GM19397 (cell line): ENCODE data around the gene CYB5A.

ENCODE experiments used
- ATAC-seq: cut with Tn5 transposase; IDR thresholded peaks from one replicate; pipeline ENCODE4 v1.9.1; 2021; ENCODE audit warnings: mild to moderate bottlenecking, moderate library complexity; ENCODE audit not compliant: unreplicated experiment

Gene CYB5A

DNA sequence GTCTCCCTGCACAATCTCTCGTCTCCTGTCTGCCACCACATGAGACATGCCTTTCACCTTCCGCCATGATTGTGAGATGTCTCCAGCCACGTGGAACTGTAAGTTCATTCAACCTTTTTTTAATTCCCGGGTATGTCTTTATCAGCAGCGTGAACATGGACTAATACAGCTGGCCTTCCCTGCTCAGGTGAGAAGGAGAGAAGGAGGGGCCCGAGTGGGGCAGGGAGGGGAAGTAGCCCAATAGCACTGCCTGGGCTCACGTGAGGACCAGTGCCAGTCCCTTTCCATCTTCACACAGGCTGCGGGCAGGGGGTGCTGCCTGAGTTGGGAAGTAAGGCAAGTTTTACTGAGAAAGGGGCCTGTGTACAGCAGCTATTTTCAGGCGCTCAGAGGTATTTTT, 70.7 kb downstream of the CYB5A start:
- ATAC-seq: no peak

DNA sequence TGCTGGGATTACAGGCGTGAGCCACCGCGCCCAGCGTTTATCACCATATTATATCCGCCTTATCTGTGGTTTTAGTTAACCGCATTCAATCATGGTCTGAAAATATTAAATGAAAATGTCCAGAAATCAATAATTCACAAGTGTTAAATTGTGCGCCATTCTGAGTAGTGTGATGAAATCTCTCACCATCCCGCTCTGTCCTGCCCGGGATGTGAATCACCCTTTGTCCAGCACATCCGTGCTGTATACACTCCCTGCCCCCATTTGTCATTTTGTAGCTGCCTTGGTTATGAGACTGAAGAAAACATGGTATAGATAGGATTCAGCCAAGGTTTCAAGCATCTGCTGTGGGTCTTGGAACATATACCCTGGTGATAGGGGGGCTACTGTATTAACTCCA, 72.7 kb downstream of the CYB5A start:
- ATAC-seq: no peak

DNA sequence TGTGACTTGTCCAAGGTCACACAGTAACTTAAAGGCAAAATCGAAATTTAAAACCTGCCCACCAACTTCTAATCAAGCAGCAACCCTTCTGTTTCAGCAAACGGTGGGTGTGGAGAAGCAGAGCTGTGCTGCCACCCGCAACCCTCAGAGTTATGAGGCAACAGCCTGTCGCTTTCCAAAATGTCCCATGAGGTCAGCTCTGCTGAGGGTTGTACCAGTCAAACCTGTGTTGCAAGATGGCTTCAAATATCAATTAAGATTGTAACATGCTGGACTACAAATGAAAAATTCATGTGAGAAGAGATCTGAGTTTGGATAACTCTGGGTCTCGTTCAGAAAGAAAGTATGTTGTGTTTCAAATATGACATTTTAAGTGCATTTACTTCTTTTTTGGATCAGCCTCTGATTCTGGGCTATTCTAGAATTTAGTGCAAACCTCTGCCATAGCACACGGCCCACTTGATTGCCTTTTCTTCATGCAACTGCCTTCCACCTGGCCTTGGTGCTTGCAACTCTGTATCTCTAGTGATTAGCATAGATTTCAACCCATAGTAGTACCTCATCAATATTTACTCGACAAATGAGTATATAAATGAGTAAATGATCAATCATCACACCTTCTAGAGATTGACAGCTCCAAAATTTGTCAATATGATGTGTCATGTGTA, 74.2 kb downstream of the CYB5A start:
- ATAC-seq: no peak

DNA sequence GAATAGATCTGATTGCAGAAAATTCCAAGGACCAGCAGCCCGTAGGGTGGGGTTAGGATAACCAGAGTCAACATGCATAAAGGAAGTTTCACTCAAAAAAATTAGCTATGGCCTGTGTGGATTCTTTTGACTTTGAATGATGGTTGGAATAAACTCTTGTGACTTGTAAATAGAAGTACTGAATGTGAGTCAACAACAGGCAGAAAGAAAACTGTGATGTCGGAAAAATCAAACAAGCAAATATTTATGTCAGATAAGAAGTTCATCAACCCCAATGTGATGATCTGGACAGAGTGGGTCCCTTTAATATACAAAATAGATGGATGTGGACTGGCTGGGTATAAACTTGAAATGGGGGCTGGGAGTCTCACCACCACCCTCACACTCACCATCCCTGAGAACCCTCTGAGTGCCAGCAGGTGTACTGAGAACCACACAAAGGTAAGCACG, 75.1 kb downstream of the CYB5A start:
- no peak for ATAC-seq

DNA sequence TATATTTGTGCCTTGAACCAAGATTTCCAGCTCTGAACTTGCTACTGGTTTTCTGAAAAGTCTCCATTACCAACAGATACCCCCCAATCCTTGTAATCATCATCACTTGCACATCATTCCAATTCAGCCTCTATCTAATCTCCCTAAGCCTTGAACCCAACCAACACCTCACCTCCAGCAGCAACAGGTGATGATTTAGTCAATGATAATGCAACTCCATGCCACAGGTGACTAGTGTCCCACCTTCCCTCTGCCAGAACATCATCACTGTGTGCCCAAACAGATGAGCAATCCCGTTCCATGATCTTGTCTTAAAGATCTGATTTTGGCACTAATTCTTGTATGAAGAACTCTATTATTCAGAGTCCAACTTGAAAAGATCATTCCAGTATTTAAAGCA, 75.9 kb downstream of the CYB5A start:
- ATAC-seq: no peak

DNA sequence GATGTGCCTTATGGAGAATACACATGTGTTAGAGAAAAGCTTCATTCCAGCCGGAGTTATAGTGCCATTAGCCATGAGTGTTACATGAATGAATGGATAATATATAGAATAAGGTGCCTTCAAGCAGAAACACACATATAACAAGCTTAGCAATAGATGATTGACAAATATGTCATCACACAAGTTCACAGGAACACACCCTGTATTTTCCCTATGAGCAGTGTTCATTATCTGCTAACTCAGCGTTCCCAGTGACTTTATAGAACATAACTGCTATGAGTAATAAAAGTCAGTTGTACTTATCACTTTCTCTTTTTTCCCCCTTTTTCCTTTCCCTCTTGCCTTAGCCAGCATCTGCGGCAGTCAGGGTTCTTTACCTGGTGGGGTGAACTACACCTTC, 78.3 kb downstream of the CYB5A start:
- ATAC-seq: no peak

DNA sequence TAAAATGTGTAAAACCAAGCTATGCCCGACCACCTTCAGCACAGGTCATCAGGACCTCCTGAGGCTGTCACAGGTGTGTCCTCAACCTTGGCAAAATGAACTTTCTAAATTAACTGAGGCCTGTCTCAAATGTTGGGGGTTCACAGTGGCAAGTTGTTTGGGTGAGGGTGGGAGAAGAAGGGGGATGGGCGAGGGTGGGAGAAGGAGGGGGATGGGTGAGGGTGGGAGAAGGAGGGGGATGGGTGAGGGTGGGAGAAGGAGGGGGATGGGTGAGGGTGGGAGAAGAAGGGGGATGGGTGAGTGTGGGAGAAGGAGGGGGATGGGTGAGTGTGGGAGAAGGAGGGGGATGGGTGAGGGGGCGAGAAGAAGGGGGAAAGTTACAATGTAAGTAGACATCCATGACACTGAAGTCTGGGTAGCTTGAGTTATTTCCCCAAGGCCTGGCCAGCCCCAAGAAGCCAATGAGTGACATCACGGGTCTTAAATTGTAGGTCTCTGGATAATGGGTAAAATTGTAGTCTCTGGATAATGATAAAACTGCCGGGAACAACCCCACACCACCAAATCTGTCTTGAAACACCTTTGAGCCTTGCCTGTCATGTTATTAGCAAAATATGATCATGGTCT, 87.1 kb downstream of the CYB5A start:
- no peak for ATAC-seq

DNA sequence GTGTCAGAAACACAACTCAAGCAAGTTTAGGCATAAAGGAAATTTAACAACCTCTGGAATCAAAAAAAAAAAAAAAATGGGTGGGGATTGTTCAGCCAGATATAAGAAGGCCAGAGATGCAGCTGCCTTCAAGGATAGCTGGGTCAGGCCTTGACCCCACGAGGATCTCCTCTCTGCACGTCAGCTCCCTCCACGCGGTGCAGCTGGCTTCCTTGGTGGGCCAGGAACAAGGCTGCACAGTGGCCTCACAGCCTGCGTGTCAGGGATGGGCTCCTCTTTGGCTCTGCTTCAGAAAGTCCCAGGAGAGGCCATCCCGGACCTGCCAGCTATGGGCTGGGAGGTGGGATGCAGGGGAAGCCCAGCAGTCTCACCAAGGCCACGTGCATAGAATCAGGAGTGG, 88.0 kb downstream of the CYB5A start:
- ATAC-seq: no peak
